NT2/D1 (cell line): ENCODE measurements around the gene RETREG1.

Experiments
- SUZ12 ChIP-seq: IDR thresholded peaks from 2 replicates; pipeline ENCODE4 v1.6.1; 2011; ENCODE audit not compliant: insufficient read length, insufficient read depth; ENCODE audit errors: extremely low read depth
- YY1 ChIP-seq: IDR thresholded peaks from 2 replicates; pipeline ENCODE4 v1.6.1; 2011; ENCODE audit not compliant: insufficient read length, insufficient read depth

- TF ChIP-seq YY1 (no peak), SUZ12 (no peak)
These were observed 116.8 kb downstream of the RETREG1 start for GRCh38 chr5:16500024-16500423.
